ENCODE measurements around the gene RALY.

RALY gene

GRCh38 chr20:34083781-34084180, 90.1 kb downstream of the RALY start:
- no peak for DNase-seq (ENCODE audit: extremely low read depth, low read depth)
- TF ChIP-seq, protein P1, sequence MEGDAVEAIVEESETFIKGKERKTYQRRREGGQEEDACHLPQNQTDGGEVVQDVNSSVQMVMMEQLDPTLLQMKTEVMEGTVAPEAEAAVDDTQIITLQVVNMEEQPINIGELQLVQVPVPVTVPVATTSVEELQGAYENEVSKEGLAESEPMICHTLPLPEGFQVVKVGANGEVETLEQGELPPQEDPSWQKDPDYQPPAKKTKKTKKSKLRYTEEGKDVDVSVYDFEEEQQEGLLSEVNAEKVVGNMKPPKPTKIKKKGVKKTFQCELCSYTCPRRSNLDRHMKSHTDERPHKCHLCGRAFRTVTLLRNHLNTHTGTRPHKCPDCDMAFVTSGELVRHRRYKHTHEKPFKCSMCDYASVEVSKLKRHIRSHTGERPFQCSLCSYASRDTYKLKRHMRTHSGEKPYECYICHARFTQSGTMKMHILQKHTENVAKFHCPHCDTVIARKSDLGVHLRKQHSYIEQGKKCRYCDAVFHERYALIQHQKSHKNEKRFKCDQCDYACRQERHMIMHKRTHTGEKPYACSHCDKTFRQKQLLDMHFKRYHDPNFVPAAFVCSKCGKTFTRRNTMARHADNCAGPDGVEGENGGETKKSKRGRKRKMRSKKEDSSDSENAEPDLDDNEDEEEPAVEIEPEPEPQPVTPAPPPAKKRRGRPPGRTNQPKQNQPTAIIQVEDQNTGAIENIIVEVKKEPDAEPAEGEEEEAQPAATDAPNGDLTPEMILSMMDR (IDR thresholded peaks at IDR 0.05; ENCODE audit: low read depth, low read length): no peak

DNA sequence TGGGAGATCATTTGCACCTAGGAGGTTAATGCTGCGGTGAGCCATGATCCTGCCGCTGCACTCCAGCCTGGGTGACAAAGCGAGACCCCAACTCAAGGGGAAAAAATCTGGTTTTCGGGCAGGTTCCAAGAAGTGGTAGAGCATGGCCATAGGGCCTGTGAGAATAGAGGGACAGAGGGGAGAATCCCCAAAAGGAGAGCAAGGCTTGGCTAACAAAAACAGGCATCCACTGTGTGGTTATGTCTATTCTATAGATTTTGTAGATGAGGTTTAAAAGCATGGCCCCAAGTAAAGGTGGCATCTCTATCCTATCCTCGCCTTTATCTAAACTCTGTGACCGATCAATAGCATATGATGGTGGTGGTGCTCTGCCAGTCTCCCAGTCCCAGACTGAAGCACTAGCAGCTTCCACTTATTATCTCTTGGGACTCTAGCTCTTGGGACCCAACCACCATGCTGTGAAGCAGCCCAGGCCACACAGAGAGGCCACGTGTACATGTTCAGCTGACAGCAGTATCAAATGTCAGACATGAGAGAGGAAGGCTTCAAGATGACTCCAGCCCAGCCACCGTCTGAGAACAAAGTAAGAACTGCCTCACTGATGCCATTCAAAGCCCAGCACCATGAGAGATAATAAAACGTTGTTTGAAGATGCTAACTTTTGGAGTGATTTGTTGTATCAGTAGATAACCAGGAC, 90.7 kb downstream of the RALY start:
- DNase-seq (ENCODE audit: extremely low read depth, low read depth): no peak
- TF ChIP-seq, protein P1 (IDR thresholded peaks at IDR 0.05; ENCODE audit: low read depth, low read length): no peak

- TF ChIP-seq, protein P1 (IDR thresholded peaks at IDR 0.05; ENCODE audit: low read depth, low read length): no peak
- no peak for DNase-seq (ENCODE audit: extremely low read depth, low read depth)
Observed at GRCh38 chr20:34085544-34086040, 91.9 kb downstream of the RALY start.

GRCh38 chr20:34088305-34089174, 94.8 kb downstream of the RALY start:
- no peak for DNase-seq (ENCODE audit: extremely low read depth, low read depth)
- TF ChIP-seq, protein P1 (IDR thresholded peaks at IDR 0.05; ENCODE audit: low read depth, low read length): no peak

- no peak for DNase-seq (ENCODE audit: extremely low read depth, low read depth)
Observed at GRCh38 chr20:34089175-34089479, 95.4 kb downstream of the RALY start.

GRCh38 chr20:34089655-34090345, 96.1 kb downstream of the RALY start:
- TF ChIP-seq, protein P1 (IDR thresholded peaks at IDR 0.05; ENCODE audit: low read depth, low read length): no peak
- DNase-seq (ENCODE audit: extremely low read depth, low read depth): no peak

More at GRCh38 chr20:34089175-34089479, 95.4 kb downstream of the RALY start:
- TF ChIP-seq, protein P1 (IDR thresholded peaks at IDR 0.05; ENCODE audit: low read depth, low read length): no peak
